CD8-positive, alpha-beta memory T cell (primary cell): ENCODE data around the gene ADCY7. TPM values are rescaled to one million over a fixed set of nuclear protein-coding genes. Genes with fewer than 3 reads are reported as not detected.

Source experiments
- CTCF ChIA-PET: fragments of 350-600 bp; sonication (Branson Sonifier 250); formaldehyde crosslinking; loops from one replicate; lab custom pipeline; 2021; ENCODE audit warnings: antibody characterized with exemption; lab: Charles Lee
- POLR2A ChIA-PET: fragments of 350-600 bp; sonication (Branson Sonifier 250); formaldehyde crosslinking; loops from one replicate; lab custom pipeline; 2021; ENCODE audit warnings: antibody characterized with exemption; lab: Charles Lee
- DNase-seq, 5 donors: peaks; one replicate each; pipeline versions ENCODE4 v3.0.0 to v3.0.0-alpha.2; 2020 to 2022; ENCODE audit warnings: mixed read lengths in 1 of 5
- H3K27ac ChIP-seq: one replicate; pipeline ENCODE4 v1.7.0; 2013; ENCODE audit warnings: low read depth, mild to moderate bottlenecking, low read length, moderate library complexity
- H3K27me3 ChIP-seq: 2 replicates; pipeline ENCODE4 v1.7.0; 2013; ENCODE audit warnings: low read length, mild to moderate bottlenecking; ENCODE audit not compliant: insufficient read depth, poor library complexity, severe bottlenecking
- H3K36me3 ChIP-seq: 2 replicates; pipeline ENCODE4 v1.7.0; 2013; ENCODE audit warnings: mild to moderate bottlenecking, low read length, moderate library complexity; ENCODE audit not compliant: insufficient read depth
- H3K4me1 ChIP-seq: 2 replicates; pipeline ENCODE4 v1.7.0; 2013; ENCODE audit warnings: mild to moderate bottlenecking, low read length, moderate library complexity; ENCODE audit not compliant: insufficient read depth
- H3K4me3 ChIP-seq: 2 replicates; pipeline ENCODE4 v1.7.0; 2013; ENCODE audit warnings: mild to moderate bottlenecking, low read length
- H3K9me3 ChIP-seq: 2 replicates; pipeline ENCODE4 v1.7.0; 2013; ENCODE audit warnings: mild to moderate bottlenecking, low read length
- H3K27ac Mint-ChIP-seq, 8 donors: one replicate each; pipeline ENCODE4 v1.8.0; 2020 to 2021; ENCODE audit warnings: mixed read lengths in 8 of 8, mild to moderate bottlenecking in 6 of 8, inconsistent platforms in 3 of 8, moderate library complexity in 3 of 8
- H3K27me3 Mint-ChIP-seq, 2 donors: one replicate each; pipeline ENCODE4 v1.8.0; 2020 to 2021; ENCODE audit warnings: mixed read lengths in 2 of 2, mild to moderate bottlenecking in 1 of 2, moderate library complexity in 1 of 2
- H3K36me3 Mint-ChIP-seq, 3 donors: one replicate each; pipeline ENCODE4 v1.8.0; 2020 to 2021; ENCODE audit warnings: mixed read lengths in 3 of 3, inconsistent platforms in 1 of 3, mild to moderate bottlenecking in 1 of 3
- H3K4me1 Mint-ChIP-seq, 3 donors: one replicate each; pipeline ENCODE4 v1.8.0; 2020 to 2021; ENCODE audit warnings: mixed read lengths in 3 of 3, inconsistent platforms in 1 of 3, mild to moderate bottlenecking in 1 of 3
- H3K4me3 Mint-ChIP-seq, 7 donors: one replicate each; pipeline ENCODE4 v1.8.0; 2020 to 2021; ENCODE audit warnings: mixed read lengths in 7 of 7, mild to moderate bottlenecking in 6 of 7, moderate library complexity in 4 of 7, inconsistent platforms in 2 of 7
- H3K9me3 Mint-ChIP-seq, 5 donors: one replicate each; pipeline ENCODE4 v1.8.0; 2020 to 2022; ENCODE audit warnings: mixed read lengths in 5 of 5, mild to moderate bottlenecking in 3 of 5, moderate library complexity in 2 of 5, inconsistent platforms in 1 of 5
- polyA plus RNA-seq: library from polyadenylated mRNA; unstranded; fragments of 300-500 nt; fragmentation: Illumina TruSeq; gene quantifications from one replicate; pipeline ENCODE4 v1.2.3, GENCODE V29; 2021
- total RNA-seq, 2 experiments: library from RNA; stranded (reverse); gene quantifications; one replicate each; pipeline ENCODE4 v1.2.3, GENCODE V29; 2021

Gene ADCY7
- total and polyA plus RNA-seq, 3 experiments from 2014 or later, result 76.6 to 88.1 (median 83.4) TPM

DNA sequence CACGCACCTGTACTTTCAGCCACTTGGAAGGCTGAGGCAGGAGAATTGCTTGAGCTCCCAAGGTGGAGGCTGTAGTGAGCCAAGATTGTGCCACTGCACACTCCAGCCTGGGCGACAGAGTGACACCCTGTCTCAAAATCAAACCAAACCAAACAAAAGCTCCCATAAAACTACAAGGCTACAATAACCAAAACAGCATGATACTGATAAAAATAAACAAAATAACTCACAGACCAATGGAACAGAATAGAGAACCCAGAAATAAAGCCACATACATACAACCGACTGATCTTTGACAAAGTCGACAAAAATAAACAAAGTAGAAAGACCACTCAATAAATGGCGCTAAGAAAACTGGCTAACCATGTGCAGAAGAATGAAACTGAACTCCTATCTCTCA lies 65.2 kb downstream of the ADCY7 start:
- DNase-seq, result no peak
- Mint-ChIP-seq H3K4me1 (peaks cover 32 to 79% (median 33%) of the 10 kb centered on the region in 3 donors), H3K27me3 (no peaks in the 10 kb centered on the region), H3K9me3 (no peaks in the 10 kb centered on the region), H3K4me3 (no peak overlapping the region), H3K27ac (peak overlapping the region in 6 of 8 donors; percentile 42 to 81 (median 68)), H3K36me3 (peaks cover 17 to 78% (median 19%) of the 10 kb centered on the region in 3 donors)
- peaks cover 28% of the 10 kb centered on the region for H3K4me1 ChIP-seq
- H3K4me3 ChIP-seq, result no peak overlapping the region
- peaks cover 8% of the 10 kb centered on the region for H3K36me3 ChIP-seq
- ChIA-PET CTCF (no interaction called here), POLR2A (no interaction called here)
- H3K9me3 ChIP-seq, result no peaks in the 10 kb centered on the region
- H3K27me3 ChIP-seq, result no peaks in the 10 kb centered on the region
- H3K27ac ChIP-seq, result no peak overlapping the region

DNA sequence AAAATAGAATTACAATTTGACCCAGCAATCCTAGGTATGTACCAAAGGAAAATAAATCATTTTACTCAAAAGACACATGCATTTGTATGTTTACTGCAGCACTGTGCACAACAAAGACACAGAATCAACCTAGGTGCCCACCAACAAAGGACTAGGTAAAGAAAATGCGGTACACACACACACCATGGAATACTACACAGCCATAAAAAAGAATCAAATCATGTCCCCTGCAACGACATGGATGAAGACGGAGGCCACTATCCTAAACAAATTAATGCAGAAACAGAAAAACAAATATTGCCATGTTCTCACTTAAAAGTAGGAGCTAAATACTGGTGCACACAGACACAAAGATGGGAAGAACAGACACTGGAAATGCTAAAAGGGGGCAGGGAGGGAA lies 66.2 kb downstream of the ADCY7 start:
- Mint-ChIP-seq H3K4me3 (peak overlapping the region in 1 of 7 donors; percentile 44), H3K4me1 (peaks cover 30 to 79% (median 30%) of the 10 kb centered on the region in 3 donors), H3K9me3 (no peaks in the 10 kb centered on the region), H3K36me3 (peaks cover 17 to 75% (median 19%) of the 10 kb centered on the region in 3 donors), H3K27me3 (no peaks in the 10 kb centered on the region), H3K27ac (peak overlapping the region in 3 of 8 donors; percentile 36 to 79 (median 38))
- no peak overlapping the region for H3K4me3 ChIP-seq
- POLR2A ChIA-PET, result no interaction called here
- CTCF ChIA-PET, result interaction anchor here (1.0 kb wide), 1 partner anchor 22 kb away, joined by 3 read pairs; no protein-coding TSS in a partner anchor
- no peak for DNase-seq
- no peaks in the 10 kb centered on the region for H3K27me3 ChIP-seq
- no peaks in the 10 kb centered on the region for H3K9me3 ChIP-seq
- H3K27ac ChIP-seq, result no peak overlapping the region
- peaks cover 8% of the 10 kb centered on the region for H3K36me3 ChIP-seq
- peaks cover 27% of the 10 kb centered on the region for H3K4me1 ChIP-seq

DNA sequence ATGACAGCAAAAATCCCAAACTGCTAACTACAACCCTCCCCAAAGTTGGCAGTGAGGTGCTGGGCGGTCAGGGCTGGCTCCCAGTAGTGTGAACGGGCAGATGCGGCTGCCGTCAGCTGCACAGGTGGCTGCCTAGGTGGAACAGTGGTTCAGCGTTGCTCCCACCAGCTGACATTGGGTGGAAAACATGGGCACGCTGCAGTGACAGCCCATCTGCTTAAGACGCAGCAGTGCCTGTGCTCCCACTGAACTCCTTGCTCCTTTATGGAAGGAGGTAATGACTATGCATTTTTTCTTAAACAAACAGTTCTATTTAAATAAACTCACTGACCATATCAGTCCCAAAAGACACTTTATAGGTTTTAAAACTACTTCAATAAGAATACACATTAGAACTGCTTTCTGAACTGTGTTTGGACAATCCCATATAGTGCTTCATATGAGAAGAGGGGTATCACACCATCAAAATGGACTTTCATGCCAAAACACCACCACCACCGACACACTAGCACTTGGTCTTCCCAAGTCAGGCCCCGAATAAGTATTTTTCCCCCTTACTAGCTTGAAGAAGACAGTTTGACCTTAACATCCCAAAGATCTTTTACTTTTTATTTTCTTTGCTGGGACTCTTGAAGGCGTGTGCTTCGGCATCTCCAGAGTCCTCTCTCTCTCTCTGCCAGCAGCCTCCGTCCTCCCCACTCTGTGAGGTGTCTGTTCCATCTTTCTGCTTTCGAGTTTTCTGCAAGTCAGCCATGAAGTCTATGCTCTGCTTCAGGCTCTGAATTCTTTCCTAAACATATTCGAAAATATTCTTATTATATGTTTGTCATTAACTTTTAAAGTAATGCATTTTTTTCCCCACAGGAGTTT lies 68.0 kb downstream of the ADCY7 start:
- CTCF ChIA-PET, result no interaction called here
- no peaks in the 10 kb centered on the region for H3K27me3 Mint-ChIP-seq
- no peak for DNase-seq
- POLR2A ChIA-PET, result no interaction called here
- H3K27ac Mint-ChIP-seq, result peak overlapping the region in 7 of 8 donors; percentile 29 to 99 (median 86)
- H3K4me1 Mint-ChIP-seq, result peaks cover 36 to 80% (median 39%) of the 10 kb centered on the region in 3 donors
- H3K36me3 Mint-ChIP-seq, result peaks cover 19 to 76% (median 22%) of the 10 kb centered on the region in 3 donors
- Histone ChIP-seq H3K27me3 (no peaks in the 10 kb centered on the region), H3K4me1 (peaks cover 29% of the 10 kb centered on the region), H3K36me3 (peaks cover 3% of the 10 kb centered on the region), H3K27ac (peak overlapping the region; percentile 35), H3K9me3 (no peaks in the 10 kb centered on the region), H3K4me3 (no peak overlapping the region)
- H3K4me3 Mint-ChIP-seq, result peak overlapping the region in 2 of 7 donors; percentile 35 to 48
- H3K9me3 Mint-ChIP-seq, result no peaks in the 10 kb centered on the region

DNA sequence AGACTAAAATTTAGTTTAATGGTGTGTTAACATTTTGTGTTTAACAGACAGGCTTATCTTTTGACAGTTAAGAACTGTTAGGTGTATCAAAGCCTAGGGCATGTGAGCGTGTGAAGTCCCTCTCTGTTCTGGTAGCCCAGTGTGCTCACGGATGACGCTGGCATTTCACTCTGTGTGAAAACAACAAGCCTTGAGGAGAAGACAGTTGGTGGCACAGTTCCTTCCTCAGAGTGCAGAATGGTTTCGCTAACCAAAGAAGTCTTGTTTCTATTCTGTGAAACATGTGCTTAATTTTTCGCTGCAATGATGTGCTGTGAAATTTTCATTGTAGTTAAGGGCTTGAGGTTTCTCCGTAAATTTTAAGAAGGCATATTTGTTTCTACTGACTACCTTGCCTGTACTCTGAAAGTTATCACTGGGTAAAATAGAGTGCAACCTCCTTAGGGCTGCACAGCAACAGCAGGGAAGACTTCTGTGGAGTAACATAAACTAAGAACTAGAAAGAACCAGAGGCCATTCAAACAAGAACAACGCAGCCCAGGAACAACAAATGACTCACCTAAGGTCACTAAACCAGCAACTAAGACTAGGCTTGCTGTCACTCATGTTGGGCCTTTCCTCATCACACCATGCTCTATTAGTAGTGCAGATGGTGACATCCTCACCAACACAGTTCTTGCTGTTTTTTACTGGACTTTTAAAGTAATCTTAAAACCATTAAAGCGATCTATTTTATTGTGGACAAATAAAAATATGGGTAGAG lies 69.0 kb downstream of the ADCY7 start:
- DNase-seq, result peak in 4 of 5 donors; percentile 19 to 77 (median 50)
- no peak overlapping the region for H3K4me3 ChIP-seq
- H3K4me1 Mint-ChIP-seq, result peaks cover 37 to 72% (median 38%) of the 10 kb centered on the region in 3 donors
- peaks cover 31% of the 10 kb centered on the region for H3K4me1 ChIP-seq
- no peaks in the 10 kb centered on the region for H3K9me3 ChIP-seq
- POLR2A ChIA-PET, result no interaction called here
- H3K4me3 Mint-ChIP-seq, result peak overlapping the region in 5 of 7 donors; percentile 8 to 71 (median 34)
- no peaks in the 10 kb centered on the region for H3K27me3 Mint-ChIP-seq
- H3K27ac Mint-ChIP-seq, result peak overlapping the region; percentile 75 to 99 (median 86)
- H3K9me3 Mint-ChIP-seq, result no peaks in the 10 kb centered on the region
- no peak overlapping the region for H3K27ac ChIP-seq
- peaks cover 4% of the 10 kb centered on the region for H3K36me3 ChIP-seq
- peaks cover 18 to 72% (median 19%) of the 10 kb centered on the region in 3 donors for H3K36me3 Mint-ChIP-seq
- H3K27me3 ChIP-seq, result no peaks in the 10 kb centered on the region
- CTCF ChIA-PET, result no interaction called here

DNA sequence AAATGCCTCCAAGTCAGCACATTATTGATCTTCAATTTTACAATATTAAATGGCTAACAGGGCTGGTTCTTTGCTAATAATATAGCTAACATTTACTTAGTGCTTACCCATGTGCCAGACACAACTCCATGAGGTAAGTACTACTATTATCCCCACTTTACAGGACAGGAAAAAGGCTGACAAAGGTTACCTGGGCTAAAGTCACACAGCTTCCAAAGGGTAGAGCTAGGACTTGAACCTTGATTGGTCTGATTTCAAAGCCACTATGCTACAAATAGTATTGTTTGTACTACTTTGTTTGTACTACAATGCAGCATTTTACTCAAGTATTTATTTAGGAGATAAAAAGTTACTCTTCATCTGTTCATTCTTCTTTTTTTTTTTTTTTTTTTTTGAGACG lies 70.5 kb downstream of the ADCY7 start:
- H3K9me3 ChIP-seq, result no peaks in the 10 kb centered on the region
- H3K4me3 ChIP-seq, result no peak overlapping the region
- DNase-seq, result no peak
- no peak overlapping the region for H3K27ac ChIP-seq
- no peaks in the 10 kb centered on the region for H3K27me3 ChIP-seq
- H3K36me3 ChIP-seq, result peaks cover 4% of the 10 kb centered on the region
- CTCF ChIA-PET, result interaction anchor here (0.7 kb wide), 1 partner anchor 151 kb away, joined by 3 read pairs; no protein-coding TSS in a partner anchor
- H3K4me1 ChIP-seq, result peaks cover 31% of the 10 kb centered on the region
- Mint-ChIP-seq H3K27me3 (no peaks in the 10 kb centered on the region), H3K36me3 (peaks cover 13 to 71% (median 19%) of the 10 kb centered on the region in 3 donors), H3K9me3 (no peaks in the 10 kb centered on the region), H3K4me1 (peaks cover 35 to 74% (median 38%) of the 10 kb centered on the region in 3 donors), H3K4me3 (peak overlapping the region in 3 of 7 donors; percentile 40 to 76 (median 66)), H3K27ac (peak overlapping the region in 4 of 8 donors; percentile 62 to 97 (median 90))
- POLR2A ChIA-PET, result no interaction called here

DNA sequence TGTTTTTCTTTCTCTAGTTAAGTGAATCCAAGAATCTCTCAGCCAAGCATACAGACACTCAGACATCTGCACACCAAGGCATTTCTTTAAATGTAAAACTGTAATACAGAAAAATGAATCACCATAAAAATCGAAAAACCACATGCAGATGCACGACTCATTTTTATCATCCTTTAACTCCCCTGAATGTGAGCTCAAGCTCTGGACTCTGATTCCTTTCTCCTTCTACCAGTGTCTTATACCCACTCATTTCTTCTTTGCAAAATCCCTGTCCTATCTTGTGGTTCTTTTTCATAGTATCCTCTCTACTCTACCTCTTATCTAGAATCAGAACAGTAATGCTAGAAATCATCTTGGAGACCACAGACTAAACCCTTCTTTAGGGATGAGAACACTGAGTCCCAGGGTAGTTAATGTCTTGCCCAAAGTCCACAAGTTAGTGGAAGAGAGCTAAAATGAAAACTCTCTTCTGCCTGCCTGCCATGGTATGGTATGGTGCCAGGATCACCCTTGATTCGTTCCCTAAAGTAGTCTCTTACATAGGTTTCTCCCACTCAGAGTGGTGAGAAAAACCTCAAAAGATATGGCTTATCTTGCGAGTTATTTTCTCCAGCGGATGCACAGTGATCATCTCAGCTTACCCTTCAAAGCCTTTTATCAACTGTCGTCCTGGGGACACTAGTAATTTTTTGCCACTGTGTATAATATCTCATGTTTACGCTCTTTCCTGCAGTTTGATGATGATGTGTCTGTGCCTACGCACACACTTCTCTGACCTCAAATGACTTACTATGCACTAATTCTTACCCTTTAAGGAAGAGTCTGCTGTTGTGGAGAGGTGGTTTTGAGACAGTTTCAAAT lies 72.2 kb downstream of the ADCY7 start:
- Histone ChIP-seq H3K27ac (peak overlapping the region; percentile 13), H3K9me3 (no peaks in the 10 kb centered on the region), H3K4me1 (peaks cover 31% of the 10 kb centered on the region), H3K27me3 (no peaks in the 10 kb centered on the region), H3K4me3 (no peak overlapping the region), H3K36me3 (peaks cover 4% of the 10 kb centered on the region)
- ChIA-PET CTCF (interaction anchor here (1.1 to 1.5 kb wide), 6 partner anchors 16 to 468 kb away, joined by 3 to 5 read pairs (median 3); partner anchors contain the start of gene CNEP1R1), POLR2A (interaction anchor here (1.6 kb wide), 1 partner anchor 11 kb away, joined by 5 read pairs; no protein-coding TSS in a partner anchor)
- Mint-ChIP-seq H3K27me3 (no peaks in the 10 kb centered on the region), H3K27ac (peak overlapping the region; percentile 51 to 97 (median 76)), H3K4me3 (peak overlapping the region in 5 of 7 donors; percentile 10 to 82 (median 66)), H3K36me3 (peaks cover 5 to 72% (median 18%) of the 10 kb centered on the region in 3 donors), H3K4me1 (peaks cover 33 to 66% (median 41%) of the 10 kb centered on the region in 3 donors), H3K9me3 (no peaks in the 10 kb centered on the region)
- DNase-seq, result peak in 3 of 5 donors; percentile 27 to 76 (median 27)

DNA sequence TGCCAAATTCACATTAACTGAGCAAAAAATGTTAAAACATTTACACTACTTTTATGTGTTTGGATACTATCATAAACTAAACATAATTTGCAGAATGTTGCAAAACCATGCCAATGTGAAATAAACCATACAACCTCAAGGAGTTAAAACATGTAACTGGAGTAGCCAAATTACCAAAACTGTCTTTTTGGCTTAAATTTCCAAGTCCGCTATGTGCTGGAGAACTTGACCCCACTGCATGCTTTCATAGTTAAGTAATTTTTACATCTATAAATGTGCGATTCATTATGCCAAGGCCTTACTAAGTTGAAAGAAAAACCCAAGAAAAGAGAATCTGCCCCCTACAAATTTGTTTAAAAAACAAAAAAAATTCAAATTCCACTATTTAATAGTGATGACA lies 74.2 kb downstream of the ADCY7 start:
- peak overlapping the region in 2 of 8 donors; percentile 0 to 37 for H3K27ac Mint-ChIP-seq
- POLR2A ChIA-PET, result no interaction called here
- CTCF ChIA-PET, result interaction anchor here (0.9 to 1.2 kb wide), 2 partner anchors 14 to 325 kb away, joined by 3 to 4 read pairs; no protein-coding TSS in a partner anchor

More for the DNA sequence above, 74.2 kb downstream of the ADCY7 start:
- Mint-ChIP-seq H3K9me3 (no peaks in the 10 kb centered on the region), H3K4me3 (no peak overlapping the region), H3K36me3 (peaks cover 13 to 71% (median 20%) of the 10 kb centered on the region in 3 donors), H3K4me1 (peaks cover 23 to 63% (median 36%) of the 10 kb centered on the region in 3 donors), H3K27me3 (no peaks in the 10 kb centered on the region)
- H3K36me3 ChIP-seq, result peaks cover 9% of the 10 kb centered on the region
- H3K9me3 ChIP-seq, result no peaks in the 10 kb centered on the region
- H3K27me3 ChIP-seq, result no peaks in the 10 kb centered on the region
- no peak overlapping the region for H3K27ac ChIP-seq
- no peak for DNase-seq
- H3K4me1 ChIP-seq, result peaks cover 27% of the 10 kb centered on the region
- no peak overlapping the region for H3K4me3 ChIP-seq
